Ectodermal cell (in vitro differentiated cells): ENCODE data around the gene GZMH.
"Not testable (repeated sequence)": the region's sequence is repeated elsewhere in the genome, so short reads cannot be mapped to it uniquely, and the experiment has no call there.

ENCODE experiments used
- H3K27ac ChIP-seq: 2 replicates; pipeline ENCODE4 v1.7.0; 2013; ENCODE audit warnings: mild to moderate bottlenecking, low read depth, low read length; ENCODE audit not compliant: insufficient read depth, poor library complexity, severe bottlenecking
- H3K27me3 ChIP-seq: 2 replicates; pipeline ENCODE4 v1.7.0; 2013; ENCODE audit warnings: mild to moderate bottlenecking, low read length; ENCODE audit not compliant: insufficient read depth, control insufficient read depth, poor library complexity, severe bottlenecking
- H3K36me3 ChIP-seq: one replicate; pipeline ENCODE4 v1.7.0; 2013; ENCODE audit warnings: low read length; ENCODE audit not compliant: control insufficient read depth, insufficient read depth
- H3K4me1 ChIP-seq: one replicate; pipeline ENCODE4 v1.7.0; 2013; ENCODE audit warnings: low read length; ENCODE audit not compliant: control insufficient read depth, insufficient read depth
- H3K4me3 ChIP-seq: 2 replicates; pipeline ENCODE4 v1.7.0; 2013; ENCODE audit warnings: low read depth, low read length, control low read depth; ENCODE audit not compliant: insufficient read depth
- H3K9me3 ChIP-seq: 2 replicates; pipeline ENCODE4 v1.7.0; 2013; ENCODE audit warnings: mild to moderate bottlenecking, low read length, moderate library complexity; ENCODE audit not compliant: control insufficient read depth
- WGBS, 2 experiments: methylation state at CpG; one replicate each; pipeline ENCODE4 v1.1.7; 2013; ENCODE audit warnings: missing lambda C conversion rate in 2 of 2; 5-methylcytosine and 5-hydroxymethylcytosine counted together

Gene GZMH

GRCh38 chr14:24595073-24595808 is 14.2 kb downstream of the GZMH start:
- 86 to 88% methylated on average over 3 of the region's 3 CpGs for WGBS, 2 experiments
- no peak overlapping the region for H3K27ac ChIP-seq
- H3K36me3 ChIP-seq: no peaks in the 10 kb centered on the region
- no peaks in the 10 kb centered on the region for H3K4me1 ChIP-seq
- no peaks in the 10 kb centered on the region for H3K27me3 ChIP-seq
- H3K9me3 ChIP-seq: no peaks in the 10 kb centered on the region
- no peak overlapping the region for H3K4me3 ChIP-seq

- H3K4me1 ChIP-seq, H3K4me3 ChIP-seq, H3K27ac ChIP-seq, H3K27me3 ChIP-seq, H3K36me3 ChIP-seq, H3K9me3 ChIP-seq: not testable (repeated sequence)
- no CpG with 5 or more reads among the region's 2 CpGs for WGBS, 2 experiments
Measured at GRCh38 chr14:24591004-24591403, 18.5 kb downstream of the GZMH start.

- 80% methylated on average over 1 of the region's 3 CpGs; no CpG with 5 or more reads in 1 of the 2 experiments for WGBS, 2 experiments
- not testable (repeated sequence) for H3K36me3 ChIP-seq, H3K27me3 ChIP-seq, H3K4me1 ChIP-seq, H3K9me3 ChIP-seq, H3K27ac ChIP-seq, H3K4me3 ChIP-seq
Measured at GRCh38 chr14:24584402-24584801, 25.1 kb downstream of the GZMH start.

GRCh38 chr14:24578558-24578957 is 30.9 kb downstream of the GZMH start:
- H3K4me1 ChIP-seq: no peaks in the 10 kb centered on the region
- no peaks in the 10 kb centered on the region for H3K27me3 ChIP-seq
- no peak overlapping the region for H3K27ac ChIP-seq
- H3K9me3 ChIP-seq: no peaks in the 10 kb centered on the region
- 100% methylated on average over 1 of the region's 2 CpGs for WGBS, 2 experiments
- no peaks in the 10 kb centered on the region for H3K36me3 ChIP-seq
- no peak overlapping the region for H3K4me3 ChIP-seq

- no peaks in the 10 kb centered on the region for H3K36me3 ChIP-seq
- 88 to 92% methylated on average over 4 to 5 of the region's 5 CpGs for WGBS, 2 experiments
- H3K27ac ChIP-seq: no peak overlapping the region
- H3K9me3 ChIP-seq: no peaks in the 10 kb centered on the region
- H3K4me3 ChIP-seq: no peak overlapping the region
- H3K27me3 ChIP-seq: no peaks in the 10 kb centered on the region
- no peaks in the 10 kb centered on the region for H3K4me1 ChIP-seq
Measured at GRCh38 chr14:24576771-24577170, 32.7 kb downstream of the GZMH start.

GRCh38 chr14:24576182-24576581 is 33.3 kb downstream of the GZMH start, which contains the start of gene CTSG:
CTSG (minus strand) TSS chr14:24576250; CDS start chr14:24576223, 27 bp downstream.
- 98 to 100% methylated on average over 3 of the region's 3 CpGs for WGBS, 2 experiments
- no peaks in the 10 kb centered on the region for H3K4me1 ChIP-seq
- no peaks in the 10 kb centered on the region for H3K9me3 ChIP-seq
- H3K36me3 ChIP-seq: no peaks in the 10 kb centered on the region
- H3K27ac ChIP-seq: no peak within 1 kb of the TSS
- H3K27me3 ChIP-seq: no peaks in the 10 kb centered on the region
- H3K4me3 ChIP-seq: no peak within 1 kb of the TSS

GRCh38 chr14:24574206-24574774 is 35.2 kb downstream of the GZMH start:
- Histone ChIP-seq H3K4me1 (no peaks in the 10 kb centered on the region), H3K27ac (no peak overlapping the region), H3K9me3 (no peaks in the 10 kb centered on the region), H3K36me3 (no peaks in the 10 kb centered on the region), H3K4me3 (no peak overlapping the region), H3K27me3 (no peaks in the 10 kb centered on the region)
- 91 to 94% methylated on average over 27 of the region's 27 CpGs for WGBS, 2 experiments

- no peak overlapping the region for H3K27ac ChIP-seq
- no peak overlapping the region for H3K4me3 ChIP-seq
- no peaks in the 10 kb centered on the region for H3K36me3 ChIP-seq
- WGBS, 2 experiments: 71 to 82% methylated on average over 2 of the region's 2 CpGs
- H3K4me1 ChIP-seq: no peaks in the 10 kb centered on the region
- H3K9me3 ChIP-seq: no peaks in the 10 kb centered on the region
- no peaks in the 10 kb centered on the region for H3K27me3 ChIP-seq
Measured at GRCh38 chr14:24566318-24566717, 43.2 kb downstream of the GZMH start.

GRCh38 chr14:24565766-24566165 is 43.7 kb downstream of the GZMH start:
- no peaks in the 10 kb centered on the region for H3K9me3 ChIP-seq
- H3K4me1 ChIP-seq: no peaks in the 10 kb centered on the region
- no peak overlapping the region for H3K27ac ChIP-seq
- H3K27me3 ChIP-seq: no peaks in the 10 kb centered on the region
- H3K4me3 ChIP-seq: no peak overlapping the region
- 88 to 100% methylated on average over 1 to 2 of the region's 2 CpGs for WGBS, 2 experiments
- no peaks in the 10 kb centered on the region for H3K36me3 ChIP-seq

GRCh38 chr14:24563505-24563904 is 46.0 kb downstream of the GZMH start:
- peaks cover 2% of the 10 kb centered on the region for H3K9me3 ChIP-seq
- WGBS, 2 experiments: 85 to 94% methylated on average over 3 of the region's 3 CpGs
- H3K4me3 ChIP-seq: no peak overlapping the region
- no peaks in the 10 kb centered on the region for H3K27me3 ChIP-seq
- no peaks in the 10 kb centered on the region for H3K4me1 ChIP-seq
- no peak overlapping the region for H3K27ac ChIP-seq
- H3K36me3 ChIP-seq: no peaks in the 10 kb centered on the region
